Stimulated activated CD4-positive, alpha-beta T cell treated with anti-CD3 and anti-CD28 coated beads, Interleukin-1b, Interleukin-23, amount 100 ng/mL, for 48 hours (primary cell): Measurements from ENCODE around the gene TENM3.

Experiments used
- DNase-seq: peaks from one replicate; pipeline ENCODE4 v3.0.0-alpha.2; 2020

TENM3 gene

DNA sequence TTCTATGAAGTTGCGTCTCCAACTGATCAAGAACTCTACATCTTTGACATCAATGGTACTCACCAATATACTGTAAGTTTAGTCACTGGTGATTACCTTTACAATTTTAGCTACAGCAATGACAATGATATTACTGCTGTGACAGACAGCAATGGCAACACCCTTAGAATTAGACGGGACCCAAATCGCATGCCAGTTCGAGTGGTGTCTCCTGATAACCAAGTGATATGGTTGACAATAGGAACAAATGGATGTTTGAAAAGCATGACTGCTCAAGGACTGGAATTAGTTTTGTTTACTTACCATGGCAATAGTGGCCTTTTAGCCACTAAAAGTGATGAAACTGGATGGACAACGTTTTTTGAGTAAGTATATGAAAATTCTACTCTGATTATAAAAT is 511.7 kb downstream of the TENM3 start:
- no peak for DNase-seq

- no peak for DNase-seq
Observed at GRCh38 chr4:182756161-182756690, 513.0 kb downstream of the TENM3 start.

GRCh38 chr4:182758273-182758672 is 515.1 kb downstream of the TENM3 start:
- no peak for DNase-seq

DNA sequence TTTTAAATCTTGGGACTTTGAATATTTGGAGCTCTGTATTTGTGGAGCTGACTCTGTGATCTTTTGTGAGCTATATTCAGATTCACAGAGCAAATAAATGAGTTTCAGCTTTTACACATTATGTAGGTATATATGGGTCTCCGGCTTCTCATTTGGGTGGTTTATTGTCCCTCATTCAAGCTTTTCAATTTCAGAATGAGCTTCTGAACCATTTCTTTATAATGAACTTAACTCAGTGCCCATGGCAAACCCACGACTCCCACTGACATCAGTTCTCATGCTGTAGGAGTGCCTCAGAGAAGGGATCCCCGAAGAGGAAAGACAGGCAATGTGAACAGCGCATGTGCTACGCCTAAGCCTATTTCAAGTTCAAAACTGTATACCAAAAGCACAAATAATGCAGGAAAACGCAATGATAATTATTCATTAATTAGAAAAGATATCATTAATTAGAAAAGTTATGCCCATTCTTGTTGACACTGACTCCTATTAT is 517.4 kb downstream of the TENM3 start:
- DNase-seq: no peak

- no peak for DNase-seq
Observed at GRCh38 chr4:182764137-182764536, 520.9 kb downstream of the TENM3 start.

DNA sequence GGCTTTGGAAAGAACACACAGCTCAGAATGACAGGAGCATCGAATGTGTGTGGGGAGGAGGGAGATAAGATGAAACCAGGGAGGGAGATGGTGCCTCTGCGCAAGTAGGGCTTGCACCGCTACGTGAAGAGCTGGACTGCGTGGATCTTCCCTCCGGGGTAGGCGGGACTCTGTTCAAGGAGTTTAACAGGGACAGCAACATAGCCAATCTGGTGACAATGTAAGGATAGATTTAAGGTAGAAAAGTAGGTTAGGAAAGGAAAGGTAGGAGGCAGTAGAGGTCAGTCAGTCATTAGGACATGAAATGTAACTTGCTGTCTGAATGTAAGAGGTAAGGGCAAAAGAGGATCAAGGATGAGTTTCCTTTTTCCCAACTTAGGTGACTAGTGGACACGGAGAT is 521.4 kb downstream of the TENM3 start:
- no peak for DNase-seq

GRCh38 chr4:182765987-182766856 is 523.0 kb downstream of the TENM3 start:
- no peak for DNase-seq

- DNase-seq: no peak
Observed at GRCh38 chr4:182766857-182767250, 523.7 kb downstream of the TENM3 start.

DNA sequence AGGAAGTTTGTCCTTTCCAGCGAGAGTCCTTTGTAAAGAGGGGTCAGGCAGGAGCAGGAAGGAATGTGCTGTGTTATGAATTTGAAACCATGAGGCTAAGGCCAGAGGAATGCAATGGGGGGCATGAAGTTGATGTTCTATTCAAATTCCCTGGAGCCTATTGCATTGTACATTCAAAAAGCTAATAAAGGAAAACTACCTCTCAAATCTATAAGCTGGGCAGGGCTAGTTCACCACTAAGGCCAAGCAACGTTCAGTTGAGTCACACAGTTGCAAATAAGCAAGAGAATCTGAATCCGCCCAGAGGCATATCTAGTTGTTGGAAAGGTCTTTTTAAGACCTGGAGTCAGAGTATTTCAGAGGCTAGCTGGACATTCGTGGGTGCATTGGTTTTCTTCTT is 525.6 kb downstream of the TENM3 start:
- no peak for DNase-seq

- no peak for DNase-seq
Observed at GRCh38 chr4:182770259-182770995, 527.2 kb downstream of the TENM3 start.

DNA sequence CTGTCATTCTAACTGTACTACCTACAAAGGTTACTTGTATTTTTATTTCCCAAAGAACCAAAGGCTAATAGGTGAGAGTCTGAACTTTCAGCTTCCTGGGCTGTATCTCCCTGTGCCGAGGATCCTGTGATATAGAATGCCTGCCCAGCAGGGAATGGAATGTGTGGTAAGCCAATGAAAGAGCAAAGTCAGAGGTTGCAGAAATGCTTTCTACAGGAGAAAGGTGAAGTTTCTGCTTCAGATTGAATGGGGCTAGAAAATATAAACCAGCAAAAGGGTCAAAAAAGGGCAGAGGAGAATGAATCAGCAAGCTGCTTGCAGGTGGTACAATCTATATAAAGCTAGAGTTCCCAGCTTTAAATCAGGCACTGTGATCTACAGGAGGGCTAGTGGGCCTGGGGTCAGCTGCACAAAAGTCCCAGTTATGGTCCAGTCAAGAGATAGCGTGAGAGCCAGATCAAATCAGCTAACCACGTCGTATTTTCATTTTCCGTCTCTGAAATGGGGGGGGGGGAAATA is 527.9 kb downstream of the TENM3 start:
- DNase-seq: no peak

DNA sequence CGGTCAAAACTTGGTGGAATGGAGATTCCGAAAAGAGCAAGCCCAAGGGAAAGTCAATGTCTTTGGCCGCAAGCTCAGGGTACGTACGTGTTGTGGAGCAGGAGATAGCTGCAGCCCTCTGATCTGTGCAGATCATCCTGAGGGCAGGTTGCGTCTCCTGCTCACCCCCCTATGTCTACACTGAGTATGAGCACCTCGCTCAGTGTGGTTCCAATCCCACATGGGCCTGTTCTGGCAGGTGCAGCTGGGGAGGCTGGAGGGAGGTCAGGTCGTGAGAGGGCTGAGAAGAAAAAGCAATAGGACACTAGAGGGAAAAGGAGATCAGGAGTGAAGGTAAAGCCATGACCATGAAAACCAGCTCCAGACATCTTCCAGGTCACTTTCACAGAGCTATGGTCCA is 531.9 kb downstream of the TENM3 start:
- DNase-seq: no peak

GRCh38 chr4:182776376-182777105 is 533.3 kb downstream of the TENM3 start:
- DNase-seq: no peak

GRCh38 chr4:182778222-182778982 is 535.2 kb downstream of the TENM3 start:
- no peak for DNase-seq

DNA sequence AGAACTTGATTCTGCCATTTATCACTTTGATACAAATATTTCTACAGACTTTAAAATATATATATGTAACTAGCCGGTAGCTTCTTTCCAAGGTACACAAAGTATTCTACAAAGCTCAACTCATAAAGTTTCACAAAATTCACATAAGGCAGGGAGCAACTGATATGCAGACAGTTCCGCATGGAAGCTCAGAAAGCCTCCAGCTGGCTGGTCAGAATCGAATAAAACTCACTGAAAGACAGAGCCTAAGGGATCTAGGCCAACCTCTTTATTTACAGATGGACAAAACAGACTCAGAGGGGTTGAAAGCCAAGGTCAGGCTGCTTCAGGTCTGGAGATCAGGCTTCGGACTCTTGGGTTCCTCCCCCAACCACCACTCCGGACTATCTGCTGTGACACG is 543.8 kb downstream of the TENM3 start:
- DNase-seq: no peak

- no peak for DNase-seq
Observed at GRCh38 chr4:182788201-182788600, 545.0 kb downstream of the TENM3 start.

- no peak for DNase-seq
Observed at GRCh38 chr4:182789529-182789928, 546.3 kb downstream of the TENM3 start.

DNA sequence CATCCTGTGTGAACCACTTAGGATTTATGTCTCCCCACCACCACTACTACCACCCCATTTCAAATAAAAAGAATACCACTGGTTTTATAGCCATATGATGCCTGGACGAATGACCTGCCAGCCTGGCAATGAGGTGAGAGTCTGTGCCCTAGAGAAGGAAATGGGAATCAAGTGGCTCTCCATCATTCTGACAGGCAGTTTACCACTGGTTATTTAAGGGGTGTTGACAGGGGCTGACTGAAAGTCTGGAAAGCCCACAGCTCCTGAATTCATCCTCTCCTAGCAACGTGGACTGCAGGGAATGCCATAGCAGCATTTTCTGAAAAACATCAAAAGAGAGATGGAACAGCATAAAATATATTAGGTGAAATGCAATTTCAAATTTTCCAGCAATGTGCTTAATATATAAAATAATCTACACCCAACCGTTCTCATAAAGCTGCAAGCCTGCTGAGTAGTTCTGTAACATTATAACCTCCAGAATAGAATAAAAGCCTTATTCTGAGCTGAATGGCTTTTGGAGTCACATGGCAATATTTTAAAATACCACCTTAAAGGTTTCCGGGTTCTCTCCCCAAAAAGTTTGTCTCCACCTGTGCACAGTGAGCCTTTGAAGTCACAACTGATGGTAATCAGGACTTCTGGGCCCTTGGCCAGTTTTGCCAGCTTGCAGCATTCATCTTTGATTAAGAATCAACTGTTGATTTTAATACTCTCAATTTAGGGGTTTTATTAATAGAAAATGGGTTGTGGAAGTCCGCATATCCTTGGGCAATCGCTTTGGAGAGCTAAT is 552.4 kb downstream of the TENM3 start:
- DNase-seq: no peak

GRCh38 chr4:182799515-182800215 is 556.5 kb downstream of the TENM3 start:
- no peak for DNase-seq

- DNase-seq: no peak
Observed at GRCh38 chr4:182800216-182800515, 557.0 kb downstream of the TENM3 start.

DNA sequence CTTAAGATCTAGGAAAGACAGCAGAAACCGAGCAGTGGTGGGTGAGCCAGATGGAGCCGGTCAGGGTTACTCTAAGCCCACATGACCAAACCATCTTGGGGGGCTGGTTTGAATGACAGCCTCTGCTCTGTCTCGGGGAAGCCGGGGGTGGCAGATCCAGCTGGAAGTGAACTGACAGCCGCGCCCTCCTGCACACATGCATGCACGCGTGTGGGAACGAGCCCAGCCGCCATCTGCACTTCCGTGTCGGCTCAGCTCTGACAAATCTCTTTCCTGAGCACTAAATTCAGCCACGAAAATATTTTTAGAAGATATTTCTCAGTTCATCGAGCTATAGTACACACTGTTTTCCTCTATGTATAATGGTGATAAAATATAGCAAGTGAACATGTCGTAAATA is 558.4 kb downstream of the TENM3 start:
- DNase-seq: no peak
